ENCODE data around the gene LRRC3.
A peak's percentile ranks its signal among the peaks of the same experiment; 100 is the strongest.

LRRC3 gene

GRCh38 chr21:44480200-44481053, 25.1 kb downstream of the LRRC3 start:
- no peak for DNase-seq

- no peak for DNase-seq
These were observed 27.4 kb downstream of the LRRC3 start for GRCh38 chr21:44482581-44483287.

GRCh38 chr21:44483288-44484237, 28.3 kb downstream of the LRRC3 start:
- no peak for DNase-seq

GRCh38 chr21:44484498-44485253, 29.4 kb downstream of the LRRC3 start:
- no peak for DNase-seq

- peak; percentile 49 for DNase-seq
These were observed 30.0 kb downstream of the LRRC3 start for GRCh38 chr21:44485254-44485793.

- DNase-seq: no peak
These were observed 30.5 kb downstream of the LRRC3 start for GRCh38 chr21:44485796-44486195.

GRCh38 chr21:44486302-44486701, 31.0 kb downstream of the LRRC3 start:
- DNase-seq: no peak

GRCh38 chr21:44487831-44488230, 32.5 kb downstream of the LRRC3 start:
- DNase-seq: peak; percentile 45

- no peak for DNase-seq
These were observed 34.7 kb downstream of the LRRC3 start for GRCh38 chr21:44489962-44490361.

GRCh38 chr21:44490405-44490804, 35.1 kb downstream of the LRRC3 start:
- DNase-seq: no peak

- no peak for DNase-seq
These were observed 35.5 kb downstream of the LRRC3 start for GRCh38 chr21:44490816-44491215.

- DNase-seq: no peak
These were observed 37.5 kb downstream of the LRRC3 start for GRCh38 chr21:44492567-44493385.

- DNase-seq: no peak
These were observed 39.1 kb downstream of the LRRC3 start for GRCh38 chr21:44494418-44494817.

GRCh38 chr21:44494956-44495355, 39.6 kb downstream of the LRRC3 start:
- DNase-seq: no peak

- DNase-seq: no peak
These were observed 40.6 kb downstream of the LRRC3 start for GRCh38 chr21:44495611-44496563.

- DNase-seq: peak; percentile 78
These were observed 41.5 kb downstream of the LRRC3 start for GRCh38 chr21:44496564-44497550.

GRCh38 chr21:44497703-44498126, 42.4 kb downstream of the LRRC3 start:
- DNase-seq: peak; percentile 37
